Caco-2 (cell line): ENCODE data around the gene SH3TC1. TPM values are rescaled to one million over a fixed set of nuclear protein-coding genes. Genes with fewer than 3 reads are reported as not detected.

Source experiments
- BruUV-seq: library from RNA; stranded (reverse); fragments of 400-500 nt; replicated peaks from 2 replicates; lab custom pipeline; 2021; lab: Mats Ljungman, UMichigan
- CTCF ChIA-PET: fragments of 300-600 bp; sonication (Branson Sonifier 250); formaldehyde crosslinking; loops from one replicate; lab custom pipeline; 2022; ENCODE audit warnings: antibody characterized with exemption; lab: Charles Lee
- POLR2A ChIA-PET: fragments of 300-600 bp; sonication (Branson Sonifier 250); formaldehyde crosslinking; loops from one replicate; lab custom pipeline; 2022; ENCODE audit warnings: antibody characterized with exemption; lab: Charles Lee
- DNase-seq, 2 experiments: peaks; one replicate each; pipeline versions ENCODE4 v3.0.0 to v3.0.0-alpha.2; 2020 to 2022
- H3K27me3 ChIP-seq: replicated peaks from 2 replicates; pipeline ENCODE4 v1.6.0; 2011; ENCODE audit warnings: low read length; ENCODE audit not compliant: control insufficient read depth, insufficient read depth
- H3K36me3 ChIP-seq: 2 replicates; pipeline ENCODE4 v1.5.1; 2011; ENCODE audit warnings: low read length; ENCODE audit not compliant: control insufficient read depth, insufficient read depth
- H3K4me1 ChIP-seq: fragments of 250-450 bp; sonication (Bioruptor Pico); 2 replicates; pipeline ENCODE4 v1.5.1; 2020; ENCODE audit warnings: mild to moderate bottlenecking
- H3K4me3 ChIP-seq: 2 replicates; pipeline ENCODE4 v1.5.1; 2011; ENCODE audit warnings: low read depth, mild to moderate bottlenecking, control low read depth, low read length
- H3K9me3 ChIP-seq: fragments of 250-450 bp; sonication (Bioruptor Pico); 2 replicates; pipeline ENCODE4 v1.5.1; 2020; ENCODE audit warnings: mild to moderate bottlenecking, moderate library complexity
- H3K27ac Mint-ChIP-seq: one replicate; pipeline ENCODE4 v1.8.0; 2022; ENCODE audit warnings: mixed read lengths; ENCODE audit not compliant: unreplicated experiment
- H3K27me3 Mint-ChIP-seq: one replicate; pipeline ENCODE4 v1.8.0; 2022; ENCODE audit warnings: mixed read lengths; ENCODE audit not compliant: insufficient read depth, unreplicated experiment
- H3K36me3 Mint-ChIP-seq: one replicate; pipeline ENCODE4 v1.8.0; 2022; ENCODE audit warnings: mild to moderate bottlenecking, mixed read lengths; ENCODE audit not compliant: insufficient read depth, unreplicated experiment
- H3K4me1 Mint-ChIP-seq: one replicate; pipeline ENCODE4 v1.8.0; 2022; ENCODE audit warnings: low read depth, mixed read lengths; ENCODE audit not compliant: unreplicated experiment
- H3K4me3 Mint-ChIP-seq: one replicate; pipeline ENCODE4 v1.8.0; 2022; ENCODE audit warnings: mild to moderate bottlenecking, moderate library complexity, mixed read lengths; ENCODE audit not compliant: unreplicated experiment
- H3K9me3 Mint-ChIP-seq: one replicate; pipeline ENCODE4 v1.8.0; 2022; ENCODE audit warnings: mixed read lengths; ENCODE audit not compliant: unreplicated experiment
- intact Hi-C: fragments of 100-400 bp; cut with micrococcal nuclease; formaldehyde crosslinking; loops from one replicate; pipeline ENCODE4 v1.10.0; 2022; ENCODE audit not compliant: unreplicated experiment
- total RNA-seq: library from RNA; stranded (reverse); gene quantifications from 2 replicates; pipeline ENCODE4 v1.2.3, GENCODE V29; 2022
- TF ChIP-seq, protein P1 (sequence below), 2 experiments: fragments of 200-600 bp in 1 of 2; IDR thresholded peaks; 1 replicate in 1 of 2; 2 replicates in 1 of 2; pipeline versions ENCODE4 v1.5.1 to v1.8.0; 2011 to 2022; ENCODE audit warnings: antibody characterized with exemption in 1 of 2, control low read depth in 1 of 2, inconsistent platforms in 1 of 2, low read depth in 1 of 2, low read length in 1 of 2, mild to moderate bottlenecking in 1 of 2, moderate library complexity in 1 of 2; ENCODE audit not compliant: insufficient read depth in 1 of 2, severe bottlenecking in 1 of 2, unreplicated experiment in 1 of 2

Gene SH3TC1
- total RNA-seq, 1 experiment from 2014 or later: 18.6 TPM

DNA sequence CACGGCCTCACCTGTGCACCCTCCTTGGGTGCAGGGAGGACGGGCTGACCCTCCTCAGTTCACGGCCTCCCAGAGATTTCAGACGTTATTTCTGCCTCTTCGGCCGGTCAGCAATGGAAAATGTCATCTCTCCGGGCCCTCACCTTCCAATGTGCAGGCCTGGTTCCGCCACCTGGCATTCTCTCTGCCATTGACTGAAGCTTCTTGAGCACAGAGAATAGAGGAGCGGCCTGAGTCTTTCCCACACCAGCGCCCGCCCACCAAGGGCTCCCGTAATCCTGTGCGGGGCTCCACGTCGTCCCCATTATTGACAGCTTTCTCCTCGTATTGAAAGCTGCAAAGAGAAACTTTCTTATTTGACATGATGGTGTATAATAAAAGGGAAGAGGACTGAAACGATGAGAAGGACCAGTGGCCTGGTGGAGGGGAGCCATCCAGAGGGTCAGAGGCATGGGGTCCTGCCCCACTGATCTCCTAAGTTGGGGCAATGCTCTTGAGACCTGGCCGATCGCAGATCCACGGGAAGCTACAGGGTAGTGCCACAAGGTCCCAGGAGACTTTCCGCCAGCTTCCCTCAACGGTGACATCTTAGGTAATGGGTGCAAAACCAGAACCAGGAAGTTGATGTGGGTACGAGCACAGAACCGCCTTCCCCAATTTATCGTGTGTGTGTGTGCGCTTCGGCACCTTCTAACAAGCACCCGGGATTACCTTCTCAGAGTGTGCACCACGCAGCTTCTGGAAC, 91.0 kb downstream of the SH3TC1 start:
- Histone ChIP-seq H3K4me1 (no peaks in the 10 kb centered on the region), H3K27me3 (no peaks in the 10 kb centered on the region), H3K36me3 (no peaks in the 10 kb centered on the region), H3K4me3 (no peak overlapping the region), H3K9me3 (no peaks in the 10 kb centered on the region)
- Mint-ChIP-seq H3K27me3 (peaks cover 3% of the 10 kb centered on the region), H3K4me1 (no peaks in the 10 kb centered on the region), H3K4me3 (no peak overlapping the region), H3K27ac (no peak overlapping the region), H3K9me3 (peaks cover 9% of the 10 kb centered on the region), H3K36me3 (no peaks in the 10 kb centered on the region)
- DNase-seq: no peak
- POLR2A ChIA-PET: no interaction called here
- CTCF ChIA-PET: interaction anchor here (1.0 kb wide), 1 partner anchor 21 kb away, joined by 4 read pairs; no protein-coding TSS in a partner anchor
- TF ChIP-seq, protein P1, sequence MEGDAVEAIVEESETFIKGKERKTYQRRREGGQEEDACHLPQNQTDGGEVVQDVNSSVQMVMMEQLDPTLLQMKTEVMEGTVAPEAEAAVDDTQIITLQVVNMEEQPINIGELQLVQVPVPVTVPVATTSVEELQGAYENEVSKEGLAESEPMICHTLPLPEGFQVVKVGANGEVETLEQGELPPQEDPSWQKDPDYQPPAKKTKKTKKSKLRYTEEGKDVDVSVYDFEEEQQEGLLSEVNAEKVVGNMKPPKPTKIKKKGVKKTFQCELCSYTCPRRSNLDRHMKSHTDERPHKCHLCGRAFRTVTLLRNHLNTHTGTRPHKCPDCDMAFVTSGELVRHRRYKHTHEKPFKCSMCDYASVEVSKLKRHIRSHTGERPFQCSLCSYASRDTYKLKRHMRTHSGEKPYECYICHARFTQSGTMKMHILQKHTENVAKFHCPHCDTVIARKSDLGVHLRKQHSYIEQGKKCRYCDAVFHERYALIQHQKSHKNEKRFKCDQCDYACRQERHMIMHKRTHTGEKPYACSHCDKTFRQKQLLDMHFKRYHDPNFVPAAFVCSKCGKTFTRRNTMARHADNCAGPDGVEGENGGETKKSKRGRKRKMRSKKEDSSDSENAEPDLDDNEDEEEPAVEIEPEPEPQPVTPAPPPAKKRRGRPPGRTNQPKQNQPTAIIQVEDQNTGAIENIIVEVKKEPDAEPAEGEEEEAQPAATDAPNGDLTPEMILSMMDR (IDR thresholded peaks at IDR 0.05; ENCODE audit: insufficient read depth in 1 of 2, low read depth in 1 of 2, low read length in 1 of 2, severe bottlenecking in 1 of 2, unreplicated experiment in 1 of 2): no peak
- no TSS peak for BruUV-seq
- intact Hi-C loops: no loop called here

DNA sequence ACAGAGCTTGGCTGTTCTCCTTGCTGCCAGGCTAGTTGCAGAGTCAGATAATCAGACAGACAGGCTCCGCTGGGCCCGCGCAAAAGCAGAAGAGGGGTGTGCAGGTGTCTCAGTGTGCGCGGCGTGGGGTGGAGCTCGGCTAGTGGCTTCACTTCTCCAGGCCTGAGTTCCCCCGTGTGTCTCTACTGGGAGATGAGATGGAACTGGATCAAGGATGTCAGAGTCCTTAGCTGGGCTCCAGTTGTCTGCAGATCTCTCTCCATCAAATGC, 91.5 kb downstream of the SH3TC1 start:
- peaks cover 13% of the 10 kb centered on the region for H3K9me3 Mint-ChIP-seq
- no peaks in the 10 kb centered on the region for H3K36me3 Mint-ChIP-seq
- no peak for DNase-seq
- Histone ChIP-seq H3K27me3 (no peaks in the 10 kb centered on the region), H3K4me3 (no peak overlapping the region), H3K36me3 (no peaks in the 10 kb centered on the region), H3K4me1 (no peaks in the 10 kb centered on the region), H3K9me3 (no peaks in the 10 kb centered on the region)
- CTCF ChIA-PET: interaction anchor here (1.0 kb wide), 1 partner anchor 22 kb away, joined by 4 read pairs; no protein-coding TSS in a partner anchor
- TF ChIP-seq, protein P1 (IDR thresholded peaks at IDR 0.05; ENCODE audit: insufficient read depth in 1 of 2, low read depth in 1 of 2, low read length in 1 of 2, severe bottlenecking in 1 of 2, unreplicated experiment in 1 of 2): no peak
- POLR2A ChIA-PET: no interaction called here
- intact Hi-C loops: no loop called here
- H3K4me1 Mint-ChIP-seq: no peaks in the 10 kb centered on the region
- no peak overlapping the region for H3K4me3 Mint-ChIP-seq
- BruUV-seq: no TSS peak
- no peak overlapping the region for H3K27ac Mint-ChIP-seq
- H3K27me3 Mint-ChIP-seq: no peaks in the 10 kb centered on the region

Other genes starting within 250 kb of the SH3TC1 start
- 0.23 TPM in 1 of 2 replicates, not detected in the other for gene ABLIM2, start 40.5 kb upstream of the SH3TC1 start, total RNA-seq
- gene HTRA3, start 70.5 kb downstream of the SH3TC1 start, total RNA-seq: 0.63 and 0.66 TPM in 2 replicates
- 11.5 and 14.1 TPM in 2 replicates for gene ACOX3, start 241.4 kb downstream of the SH3TC1 start, total RNA-seq
- gene TRMT44, start 241.5 kb downstream of the SH3TC1 start, total RNA-seq: 22.3 and 23.4 TPM in 2 replicates